ENCODE data around the gene ZMYND8.

ZMYND8 gene

DNA sequence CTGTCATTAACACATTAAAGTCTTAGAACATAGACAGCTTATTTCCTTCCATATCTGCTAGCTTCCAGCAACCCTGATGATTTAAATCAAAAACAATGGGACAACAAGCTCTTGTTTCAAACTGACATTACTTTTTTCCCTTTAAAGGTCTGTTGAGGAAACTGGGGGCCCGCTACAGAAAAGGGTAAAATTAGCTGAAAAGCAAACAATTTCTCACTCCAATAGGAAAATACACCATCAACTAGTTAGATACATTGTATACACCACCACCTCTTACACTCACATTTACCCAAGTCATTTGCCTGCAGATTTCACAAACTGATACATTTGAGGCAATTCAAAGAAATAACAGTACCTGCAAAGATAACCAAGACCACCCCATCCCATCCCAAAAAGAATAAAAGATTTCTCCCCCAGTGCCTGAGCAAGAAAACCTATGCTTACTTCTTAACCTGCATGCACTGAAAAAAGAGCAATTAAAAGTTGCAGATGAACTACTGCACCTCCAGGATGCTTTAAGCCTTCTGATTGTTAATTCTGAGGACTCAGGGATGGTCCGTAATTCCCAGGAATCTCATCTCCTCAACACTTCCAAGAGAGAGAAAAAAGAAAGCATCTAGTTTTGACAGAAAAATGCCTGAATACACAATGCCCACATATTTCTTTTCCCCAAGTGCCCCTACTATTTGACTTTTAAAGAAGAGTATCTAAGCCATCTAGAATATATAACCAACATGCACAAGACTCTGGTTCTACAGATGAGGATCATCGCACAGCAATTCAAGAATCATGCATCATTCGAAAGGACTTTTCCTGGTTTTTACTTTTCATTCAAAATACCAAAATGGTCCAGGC, 5.6 kb downstream of the ZMYND8 start:
- TF ChIP-seq REST (IDR thresholded peaks at IDR 0.05; ENCODE audit: insufficient read depth in 1 of 2, low read depth in 2 of 2, low read length in 2 of 2) (no peak), SIN3A (IDR thresholded peaks at IDR 0.05; ENCODE audit: borderline replicate concordance, insufficient read depth, low read length) (no peak), FOXP2 (optimal IDR thresholded peaks at IDR 0.05; ENCODE audit: borderline replicate concordance, extremely low read depth, extremely low read length, insufficient read depth) (no peak), TAF1 (IDR thresholded peaks at IDR 0.05; ENCODE audit: borderline replicate concordance, insufficient read depth, low read length) (no peak), POLR2AphosphoS5 (IDR thresholded peaks at IDR 0.05; ENCODE audit: low read depth, low read length) (no peak)

DNA sequence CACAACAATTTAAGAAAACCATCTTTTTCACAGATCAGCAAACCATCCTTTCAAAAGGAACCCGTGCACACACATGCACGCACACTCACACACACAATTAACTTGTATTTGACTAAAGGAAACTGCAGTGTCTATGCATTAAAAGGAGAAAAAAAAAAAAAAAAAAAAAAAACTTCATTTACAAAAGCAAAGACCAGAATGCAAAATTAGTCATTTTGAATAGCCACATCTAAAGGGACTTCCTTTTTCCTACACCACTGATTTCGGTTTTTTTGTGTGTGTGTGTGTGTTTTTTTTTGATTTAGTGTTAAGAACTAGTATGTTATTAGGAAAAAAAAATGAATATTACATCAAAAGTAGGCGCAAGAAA, 6.3 kb downstream of the ZMYND8 start:
- no peak for TF ChIP-seq TAF1 (IDR thresholded peaks at IDR 0.05; ENCODE audit: borderline replicate concordance, insufficient read depth, low read length)
- TF ChIP-seq FOXP2 (optimal IDR thresholded peaks at IDR 0.05; ENCODE audit: borderline replicate concordance, extremely low read depth, extremely low read length, insufficient read depth), result no peak
- no peak for TF ChIP-seq POLR2AphosphoS5 (IDR thresholded peaks at IDR 0.05; ENCODE audit: low read depth, low read length)
- TF ChIP-seq SIN3A (IDR thresholded peaks at IDR 0.05; ENCODE audit: borderline replicate concordance, insufficient read depth, low read length), result no peak
- no peak for TF ChIP-seq REST (IDR thresholded peaks at IDR 0.05; ENCODE audit: insufficient read depth in 1 of 2, low read depth in 2 of 2, low read length in 2 of 2)

DNA sequence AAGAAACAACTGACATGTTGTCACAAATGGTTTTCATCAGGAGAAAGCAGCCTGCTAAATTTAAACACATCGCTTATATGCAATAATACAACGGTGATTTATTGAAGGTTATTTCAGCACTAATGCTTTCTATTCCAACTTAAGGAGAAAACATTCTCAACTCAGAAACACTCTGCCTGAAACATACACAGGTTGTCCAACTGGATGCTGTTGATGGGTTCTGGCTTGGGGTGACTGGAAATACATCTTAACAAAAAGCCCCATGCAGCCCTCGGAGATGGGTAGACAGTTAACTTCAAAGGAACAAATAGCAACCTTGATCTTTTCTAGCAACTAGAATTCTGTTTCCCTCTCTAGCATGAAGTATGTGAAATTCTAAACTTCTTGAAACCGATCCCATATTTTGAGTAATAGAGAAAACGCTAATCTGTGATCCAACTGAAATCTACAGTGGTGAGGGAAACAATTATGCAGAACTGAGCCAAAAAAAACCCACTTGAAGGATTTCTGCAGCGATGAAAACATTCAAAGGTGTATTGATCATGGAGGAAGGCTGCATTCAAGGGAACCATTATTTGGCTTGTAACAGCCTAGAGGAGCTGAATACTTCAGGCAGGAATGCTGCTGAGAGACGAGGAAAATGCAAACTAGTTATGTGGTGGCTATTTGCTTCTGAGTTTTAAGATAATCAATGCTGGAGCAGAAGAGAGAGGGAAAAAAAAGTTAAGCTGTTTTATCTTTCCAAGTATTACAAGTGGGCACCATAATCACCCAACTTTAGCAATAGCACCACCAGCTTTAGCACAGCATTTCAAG, 6.9 kb downstream of the ZMYND8 start:
- no peak for TF ChIP-seq TAF1 (IDR thresholded peaks at IDR 0.05; ENCODE audit: borderline replicate concordance, insufficient read depth, low read length)

- no peak for TF ChIP-seq SIN3A (IDR thresholded peaks at IDR 0.05; ENCODE audit: borderline replicate concordance, insufficient read depth, low read length)
- no peak for TF ChIP-seq FOXP2 (optimal IDR thresholded peaks at IDR 0.05; ENCODE audit: borderline replicate concordance, extremely low read depth, extremely low read length, insufficient read depth)
- TF ChIP-seq TAF1 (IDR thresholded peaks at IDR 0.05; ENCODE audit: borderline replicate concordance, insufficient read depth, low read length), result no peak
- TF ChIP-seq POLR2AphosphoS5 (IDR thresholded peaks at IDR 0.05; ENCODE audit: low read depth, low read length), result no peak
- TF ChIP-seq REST (IDR thresholded peaks at IDR 0.05; ENCODE audit: insufficient read depth in 1 of 2, low read depth in 2 of 2, low read length in 2 of 2), result no peak
Measured at GRCh38 chr20:47348539-47349142, 7.9 kb downstream of the ZMYND8 start.

DNA sequence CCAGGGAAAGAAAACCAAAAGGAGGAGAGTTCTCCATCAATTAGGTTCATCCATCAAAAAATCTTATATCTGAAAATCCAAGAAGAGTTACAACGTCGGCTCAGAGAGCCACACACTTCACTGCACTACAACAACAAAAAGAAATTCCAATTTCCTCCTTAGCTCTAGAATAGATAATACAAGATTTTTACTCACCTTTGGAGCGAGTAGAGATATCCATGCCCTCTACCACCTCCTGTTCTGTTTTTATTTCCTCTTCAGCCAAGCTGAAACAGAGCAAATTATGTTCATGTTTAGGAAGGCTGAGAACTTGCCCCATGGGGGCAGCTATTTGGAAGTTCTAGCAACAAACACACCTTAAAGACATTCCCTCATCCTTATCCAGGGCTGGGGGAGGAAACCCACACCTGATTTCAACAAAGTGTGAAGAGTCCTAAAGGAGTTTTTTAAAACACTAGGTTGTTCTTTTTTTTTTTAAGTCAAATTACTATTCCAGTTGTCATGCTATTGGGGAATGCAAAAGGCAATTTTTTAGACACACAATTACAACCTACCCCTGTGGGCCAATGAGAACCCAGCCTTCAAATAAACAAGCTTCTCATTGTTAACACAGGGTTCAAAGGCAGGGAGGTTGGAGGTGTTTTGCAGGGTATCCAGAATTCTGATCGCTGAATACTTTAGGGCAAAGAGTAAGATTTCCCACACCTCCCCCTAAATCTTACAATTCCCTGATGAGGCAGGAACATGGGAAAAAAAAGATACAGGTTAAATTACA, 8.7 kb downstream of the ZMYND8 start:
- TF ChIP-seq TAF1 (IDR thresholded peaks at IDR 0.05; ENCODE audit: borderline replicate concordance, insufficient read depth, low read length) (no peak), FOXP2 (optimal IDR thresholded peaks at IDR 0.05; ENCODE audit: borderline replicate concordance, extremely low read depth, extremely low read length, insufficient read depth) (no peak), POLR2AphosphoS5 (IDR thresholded peaks at IDR 0.05; ENCODE audit: low read depth, low read length) (no peak), REST (IDR thresholded peaks at IDR 0.05; ENCODE audit: insufficient read depth in 1 of 2, low read depth in 2 of 2, low read length in 2 of 2) (no peak), SIN3A (IDR thresholded peaks at IDR 0.05; ENCODE audit: borderline replicate concordance, insufficient read depth, low read length) (no peak)

Measured in PFSK-1 (cell line).